ENCODE measurements around the gene C10orf105.

- TF ChIP-seq SUZ12 (IDR thresholded peaks at IDR 0.05; ENCODE audit: extremely low read depth, insufficient read depth, insufficient read length) (no peak), ZNF274 (IDR thresholded peaks at IDR 0.05; ENCODE audit: low read depth, low read length) (no peak)
Measured at GRCh38 chr10:71677261-71677660, 42.3 kb downstream of the C10orf105 start.
